Measurements from ENCODE around the gene SPIN2A.
"Not testable (repeated sequence)": the region's sequence is repeated elsewhere in the genome, so short reads cannot be mapped to it uniquely, and the experiment has no call there.

SPIN2A gene

GRCh38 chrX:57137073-57137472 is at the start of gene SPIN2A:
SPIN2A (minus strand) TSS chrX:57137397; CDS start chrX:57136597, 800 bp downstream.
- peak within 1 kb of the TSS; percentile 55 for H3K27ac Mint-ChIP-seq
- H3K4me3 Mint-ChIP-seq; H3K27me3 Mint-ChIP-seq (ENCODE audit: low read depth); H3K9me3 Mint-ChIP-seq; H3K36me3 Mint-ChIP-seq (ENCODE audit: low read depth); H3K4me1 Mint-ChIP-seq (ENCODE audit: low read depth): not testable (repeated sequence)

- H3K27me3 Mint-ChIP-seq (ENCODE audit: low read depth) = no peaks in the 10 kb centered on the region
- H3K36me3 Mint-ChIP-seq (ENCODE audit: low read depth) = no peaks in the 10 kb centered on the region
- no peak overlapping the region for H3K27ac Mint-ChIP-seq
- H3K4me1 Mint-ChIP-seq (ENCODE audit: low read depth) = no peaks in the 10 kb centered on the region
- H3K9me3 Mint-ChIP-seq = peaks cover 20% of the 10 kb centered on the region
- no peak overlapping the region for H3K4me3 Mint-ChIP-seq
Measured at GRCh38 chrX:57178605-57179004, 41.4 kb upstream of the SPIN2A start.

GRCh38 chrX:57177070-57177469 is 39.9 kb upstream of the SPIN2A start:
- Mint-ChIP-seq H3K36me3 (ENCODE audit: low read depth) (no peaks in the 10 kb centered on the region), H3K4me3 (no peak overlapping the region), H3K27me3 (ENCODE audit: low read depth) (no peaks in the 10 kb centered on the region), H3K27ac (no peak overlapping the region), H3K9me3 (peaks cover 17% of the 10 kb centered on the region), H3K4me1 (ENCODE audit: low read depth) (no peaks in the 10 kb centered on the region)

GRCh38 chrX:57172544-57172943 is 35.3 kb upstream of the SPIN2A start:
- no peaks in the 10 kb centered on the region for H3K4me1 Mint-ChIP-seq (ENCODE audit: low read depth)
- no peaks in the 10 kb centered on the region for H3K27me3 Mint-ChIP-seq (ENCODE audit: low read depth)
- H3K9me3 Mint-ChIP-seq = no peaks in the 10 kb centered on the region
- no peaks in the 10 kb centered on the region for H3K36me3 Mint-ChIP-seq (ENCODE audit: low read depth)
- H3K27ac Mint-ChIP-seq = no peak overlapping the region
- H3K4me3 Mint-ChIP-seq = no peak overlapping the region

- no peaks in the 10 kb centered on the region for H3K36me3 Mint-ChIP-seq (ENCODE audit: low read depth)
- H3K4me3 Mint-ChIP-seq = no peak overlapping the region
- no peaks in the 10 kb centered on the region for H3K4me1 Mint-ChIP-seq (ENCODE audit: low read depth)
- no peaks in the 10 kb centered on the region for H3K9me3 Mint-ChIP-seq
- no peaks in the 10 kb centered on the region for H3K27me3 Mint-ChIP-seq (ENCODE audit: low read depth)
- H3K27ac Mint-ChIP-seq = no peak overlapping the region
Measured at GRCh38 chrX:57156397-57157049, 19.3 kb upstream of the SPIN2A start.

GRCh38 chrX:57155171-57155570 is 18.0 kb upstream of the SPIN2A start:
- H3K4me1 Mint-ChIP-seq (ENCODE audit: low read depth) = no peaks in the 10 kb centered on the region
- no peak overlapping the region for H3K4me3 Mint-ChIP-seq
- no peaks in the 10 kb centered on the region for H3K27me3 Mint-ChIP-seq (ENCODE audit: low read depth)
- H3K9me3 Mint-ChIP-seq = no peaks in the 10 kb centered on the region
- H3K27ac Mint-ChIP-seq = no peak overlapping the region
- no peaks in the 10 kb centered on the region for H3K36me3 Mint-ChIP-seq (ENCODE audit: low read depth)

GRCh38 chrX:57152222-57152621 is 15.0 kb upstream of the SPIN2A start:
- H3K27ac Mint-ChIP-seq; H3K4me3 Mint-ChIP-seq; H3K27me3 Mint-ChIP-seq (ENCODE audit: low read depth); H3K9me3 Mint-ChIP-seq; H3K36me3 Mint-ChIP-seq (ENCODE audit: low read depth); H3K4me1 Mint-ChIP-seq (ENCODE audit: low read depth): not testable (repeated sequence)

- no peak overlapping the region for H3K27ac Mint-ChIP-seq
- peaks cover 5% of the 10 kb centered on the region for H3K4me1 Mint-ChIP-seq (ENCODE audit: low read depth)
- no peak overlapping the region for H3K4me3 Mint-ChIP-seq
- no peaks in the 10 kb centered on the region for H3K36me3 Mint-ChIP-seq (ENCODE audit: low read depth)
- H3K9me3 Mint-ChIP-seq = no peaks in the 10 kb centered on the region
- H3K27me3 Mint-ChIP-seq (ENCODE audit: low read depth) = no peaks in the 10 kb centered on the region
Measured at GRCh38 chrX:57138674-57139073, 1.5 kb upstream of the SPIN2A start.

- H3K27me3 Mint-ChIP-seq (ENCODE audit: low read depth) = no peaks in the 10 kb centered on the region
- no peaks in the 10 kb centered on the region for H3K9me3 Mint-ChIP-seq
- peak overlapping the region; percentile 55 for H3K27ac Mint-ChIP-seq
- no peak overlapping the region for H3K4me3 Mint-ChIP-seq
- no peaks in the 10 kb centered on the region for H3K36me3 Mint-ChIP-seq (ENCODE audit: low read depth)
- H3K4me1 Mint-ChIP-seq (ENCODE audit: low read depth) = peaks cover 5% of the 10 kb centered on the region
Measured at GRCh38 chrX:57137501-57137900, 304 bp upstream of the SPIN2A start.

- not testable (repeated sequence) for H3K4me1 Mint-ChIP-seq (ENCODE audit: low read depth); H3K9me3 Mint-ChIP-seq; H3K36me3 Mint-ChIP-seq (ENCODE audit: low read depth); H3K4me3 Mint-ChIP-seq; H3K27ac Mint-ChIP-seq; H3K27me3 Mint-ChIP-seq (ENCODE audit: low read depth)
Measured at GRCh38 chrX:57136589-57136988, 608 bp downstream of the SPIN2A start.

GRCh38 chrX:57135287-57135686 is 1.9 kb downstream of the SPIN2A start:
- no peak overlapping the region for H3K27ac Mint-ChIP-seq
- H3K36me3 Mint-ChIP-seq (ENCODE audit: low read depth) = no peaks in the 10 kb centered on the region
- H3K4me3 Mint-ChIP-seq = no peak overlapping the region

GRCh38 chrX:57134702-57135101 is 2.5 kb downstream of the SPIN2A start:
- H3K27ac Mint-ChIP-seq = no peak overlapping the region
- H3K4me3 Mint-ChIP-seq = no peak overlapping the region
- no peaks in the 10 kb centered on the region for H3K27me3 Mint-ChIP-seq (ENCODE audit: low read depth)
- H3K9me3 Mint-ChIP-seq = no peaks in the 10 kb centered on the region
- H3K4me1 Mint-ChIP-seq (ENCODE audit: low read depth) = no peaks in the 10 kb centered on the region
- H3K36me3 Mint-ChIP-seq (ENCODE audit: low read depth) = no peaks in the 10 kb centered on the region

More at GRCh38 chrX:57135287-57135686, 1.9 kb downstream of the SPIN2A start:
- Mint-ChIP-seq H3K27me3 (ENCODE audit: low read depth) (no peaks in the 10 kb centered on the region), H3K4me1 (ENCODE audit: low read depth) (no peaks in the 10 kb centered on the region), H3K9me3 (no peaks in the 10 kb centered on the region)

- Mint-ChIP-seq H3K27me3 (ENCODE audit: low read depth) (no peaks in the 10 kb centered on the region), H3K4me3 (no peak overlapping the region), H3K36me3 (ENCODE audit: low read depth) (no peaks in the 10 kb centered on the region), H3K9me3 (no peaks in the 10 kb centered on the region), H3K27ac (no peak overlapping the region), H3K4me1 (ENCODE audit: low read depth) (no peaks in the 10 kb centered on the region)
Measured at GRCh38 chrX:57133706-57134105, 3.5 kb downstream of the SPIN2A start.

- not testable (repeated sequence) for H3K27me3 Mint-ChIP-seq (ENCODE audit: low read depth); H3K9me3 Mint-ChIP-seq
Measured at GRCh38 chrX:57133284-57133683, 3.9 kb downstream of the SPIN2A start.

GRCh38 chrX:57132046-57132445 is 5.2 kb downstream of the SPIN2A start:
- Mint-ChIP-seq H3K36me3 (ENCODE audit: low read depth) (no peaks in the 10 kb centered on the region), H3K4me3 (no peak overlapping the region), H3K27ac (no peak overlapping the region), H3K27me3 (ENCODE audit: low read depth) (no peaks in the 10 kb centered on the region), H3K4me1 (ENCODE audit: low read depth) (no peaks in the 10 kb centered on the region), H3K9me3 (no peaks in the 10 kb centered on the region)

More at GRCh38 chrX:57133284-57133683, 3.9 kb downstream of the SPIN2A start:
- H3K36me3 Mint-ChIP-seq (ENCODE audit: low read depth); H3K4me3 Mint-ChIP-seq; H3K27ac Mint-ChIP-seq; H3K4me1 Mint-ChIP-seq (ENCODE audit: low read depth): not testable (repeated sequence)

- Mint-ChIP-seq H3K9me3 (no peaks in the 10 kb centered on the region), H3K27me3 (ENCODE audit: low read depth) (no peaks in the 10 kb centered on the region), H3K4me3 (peak overlapping the region; percentile 88), H3K4me1 (ENCODE audit: low read depth) (peaks cover 5% of the 10 kb centered on the region), H3K36me3 (ENCODE audit: low read depth) (peaks cover 3% of the 10 kb centered on the region), H3K27ac (peak overlapping the region; percentile 82)
Measured at GRCh38 chrX:57121816-57122215, 15.4 kb downstream of the SPIN2A start.
